ENCODE results near the gene RTN4RL1. TPM values are rescaled to one million over a fixed set of nuclear protein-coding genes. Genes with fewer than 3 reads are reported as not detected.

Gene RTN4RL1
- total and polyA plus RNA-seq, 9 of the 15 experiments (the other 6 are each of a cell fraction or from before 2014, with no cell fraction given): 0.04 to 0.06 (median 0.04) TPM; not detected in 5

DNA sequence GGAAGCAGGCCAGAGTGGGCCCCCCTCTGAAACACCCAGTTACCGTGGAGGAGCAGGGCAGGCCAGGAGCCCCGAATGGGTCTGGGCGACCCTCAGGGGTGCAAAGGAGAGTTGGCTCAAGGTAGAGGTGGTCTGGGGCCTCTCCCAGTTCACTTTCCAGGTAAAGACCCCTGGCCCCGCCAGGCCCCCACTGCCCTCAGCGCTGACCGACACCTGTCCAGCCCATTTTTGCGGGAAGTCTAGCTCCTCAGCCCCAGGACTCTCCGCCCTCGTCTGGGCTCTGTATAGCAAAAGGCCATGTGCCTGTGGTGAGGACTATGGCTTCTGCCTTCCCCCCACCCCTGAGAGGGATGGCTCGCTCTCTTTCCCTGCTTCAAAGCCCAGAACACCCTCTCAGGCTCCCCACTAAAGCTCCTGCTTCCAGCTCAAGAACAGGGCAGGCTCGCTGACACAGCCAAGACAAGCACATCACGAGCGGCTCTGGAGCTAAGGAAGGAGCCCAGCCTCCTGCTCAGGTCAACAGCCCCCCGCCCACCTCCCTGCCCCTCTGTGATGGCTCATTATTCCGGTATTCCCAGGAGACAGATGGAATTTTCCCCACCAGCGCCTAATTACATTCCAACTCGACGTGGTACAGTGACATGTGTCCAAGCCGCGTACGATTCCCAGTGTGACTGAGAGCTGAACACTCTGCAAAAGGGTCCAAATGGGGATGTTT lies 59.4 kb downstream of the RTN4RL1 start:
- 24% methylated on average over 19 of the region's 21 CpGs for WGBS (ENCODE audit: insufficient coverage, low coverage, missing lambda C conversion rate)
- no TSS peak for BruUV-seq (replicated peaks)
- no peaks in the 10 kb centered on the region for H3K36me3 ChIP-seq (ENCODE audit: control insufficient read depth, insufficient read depth, low read length)
- no peaks in the 10 kb centered on the region for H3K9me3 ChIP-seq (replicated peaks; ENCODE audit: control insufficient read depth, insufficient read depth, low read depth, low read length)
- peaks cover 16 to 40% of the 10 kb centered on the region in 2 experiments; a peak in 4 of 5 replicates for H3K27me3 ChIP-seq (ENCODE audit: control insufficient read depth in 2 of 2, insufficient read depth in 2 of 2, low read length in 2 of 2)
- no peaks in the 10 kb centered on the region for H3K9me1 ChIP-seq (ENCODE audit: control insufficient read depth, insufficient read depth, low read length)
- in situ Hi-C loops (cut with MboI) (no loop called here), intact Hi-C loops (cut with micrococcal nuclease) (no loop called here)
- H2AFZ ChIP-seq (ENCODE audit: low read depth, low read length): no peak overlapping the region
- H3K27ac ChIP-seq (ENCODE audit: extremely low read depth, low read depth, low read length): no peak overlapping the region
- H3K79me2 ChIP-seq (ENCODE audit: control insufficient read depth, insufficient read depth, low read length): no peaks in the 10 kb centered on the region
- TF ChIP-seq, protein P1, sequence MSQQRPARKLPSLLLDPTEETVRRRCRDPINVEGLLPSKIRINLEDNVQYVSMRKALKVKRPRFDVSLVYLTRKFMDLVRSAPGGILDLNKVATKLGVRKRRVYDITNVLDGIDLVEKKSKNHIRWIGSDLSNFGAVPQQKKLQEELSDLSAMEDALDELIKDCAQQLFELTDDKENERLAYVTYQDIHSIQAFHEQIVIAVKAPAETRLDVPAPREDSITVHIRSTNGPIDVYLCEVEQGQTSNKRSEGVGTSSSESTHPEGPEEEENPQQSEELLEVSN (IDR thresholded peaks at IDR 0.05; ENCODE audit: borderline replicate concordance in 1 of 2, extremely low read depth in 1 of 2, insufficient read depth in 1 of 2, insufficient read length in 1 of 2, low read depth in 1 of 2, low read length in 1 of 2, poor library complexity in 1 of 2, severe bottlenecking in 1 of 2): peak in 1 of 2 experiments; percentile 22
- no peak for TF ChIP-seq THRAP3 (IDR thresholded peaks at IDR 0.05; ENCODE audit: borderline replicate concordance)
- H3K9ac ChIP-seq (ENCODE audit: insufficient read depth in 1 of 2, low read depth in 2 of 2, low read length in 2 of 2): no peak overlapping the region
- DNase-seq (ENCODE audit: extremely low read depth in 1 of 4, low spot score in 3 of 4): no peak
- H3K4me2 ChIP-seq (ENCODE audit: insufficient read depth, low read length): no peak overlapping the region
- no peak overlapping the region for H3K4me3 ChIP-seq
- ChIA-PET POLR2A (no interaction called here), CTCF (ENCODE audit: low intra/inter-chr PET ratio) (no interaction called here)
- peaks cover 0 to 8% of the 10 kb centered on the region in 2 experiments; a peak in 3 of 5 replicates for H3K4me1 ChIP-seq (replicated peaks in 1 of 2; ENCODE audit: control insufficient read depth in 2 of 2, insufficient read depth in 2 of 2, low read length in 2 of 2)
- H4K20me1 ChIP-seq (replicated peaks; ENCODE audit: control insufficient read depth, insufficient read depth, low read length): 0 out of 2 replicates have a peak, but pooled peaks cover 6% of the 10 kb centered on the region
- ATAC-seq: no peak
- FAIRE-seq: no peak
